WTC11 (cell line): Measurements from ENCODE around the gene SNX32.

Experiments used
- CTCF ChIP-seq: fragments of 200-600 bp; IDR thresholded peaks from 2 replicates; pipeline ENCODE4 v1.8.0; 2022; ENCODE audit warnings: antibody characterized with exemption
- GRHL2 ChIP-seq: fragments of 250-450 bp; sonication (Bioruptor Pico); IDR thresholded peaks from 2 replicates; pipeline ENCODE4 v1.8.0; 2022; ENCODE audit warnings: mild to moderate bottlenecking, moderate library complexity; ENCODE audit not compliant: insufficient replicate concordance, severe bottlenecking
- MYBL2 ChIP-seq: sonication (generic); formaldehyde crosslinking; IDR thresholded peaks from 2 replicates; pipeline ENCODE4 v1.8.1; 2023; ENCODE audit warnings: mild to moderate bottlenecking, moderate library complexity, missing genetic modification reagents
- NR2C2 ChIP-seq: sonication (generic); formaldehyde crosslinking; IDR thresholded peaks from 2 replicates; pipeline ENCODE4 v1.8.0; 2022; ENCODE audit warnings: mild to moderate bottlenecking, missing genetic modification reagents
- TEAD4 ChIP-seq: sonication (generic); formaldehyde crosslinking; IDR thresholded peaks from 2 replicates; pipeline ENCODE4 v1.8.0; 2022; ENCODE audit warnings: mild to moderate bottlenecking, missing genetic modification reagents
- USF2 ChIP-seq: sonication (generic); formaldehyde crosslinking; IDR thresholded peaks from 2 replicates; pipeline ENCODE4 v1.8.1; 2023; ENCODE audit warnings: mild to moderate bottlenecking, missing genetic modification reagents, moderate library complexity
- ZNF512 ChIP-seq: sonication (generic); formaldehyde crosslinking; IDR thresholded peaks from 2 replicates; pipeline ENCODE4 v1.8.1; 2022; ENCODE audit warnings: missing genetic modification reagents, borderline replicate concordance

GRCh38 chr11:65790104-65790901 is 43.5 kb upstream of the SNX32 start:
- no peak for TF ChIP-seq CTCF
- no peak for TF ChIP-seq USF2 (CRISPR knock-in tag)
- no peak for TF ChIP-seq ZNF512
- TF ChIP-seq TEAD4 (CRISPR knock-in tag) = no peak
- TF ChIP-seq GRHL2 (CRISPR knock-in tag) = no peak
- no peak for TF ChIP-seq NR2C2 (CRISPR knock-in tag)
- no peak for TF ChIP-seq MYBL2 (CRISPR knock-in tag)
